OCI-LY7 (cell line): Measurements from ENCODE around the gene AOPEP.
"Not testable (repeated sequence)": the region's sequence is repeated elsewhere in the genome, so short reads cannot be mapped to it uniquely, and the experiment has no call there.

ENCODE experiments used
- CTCF ChIP-seq: fragments of 200-600 bp; sonication (generic); conservative IDR thresholded peaks from 2 replicates; pipeline ENCODE4 v1.5.1; 2014; ENCODE audit warnings: mild to moderate bottlenecking, antibody characterized with exemption, low read length, moderate library complexity, mixed read lengths
- EZH2phosphoT487 ChIP-seq: fragments of 200-600 bp; sonication (generic); IDR thresholded peaks from 2 replicates; pipeline ENCODE4 v1.6.1; 2018; ENCODE audit warnings: low read depth, borderline replicate concordance, mild to moderate bottlenecking, mixed run types, antibody characterized with exemption, low read length, moderate library complexity, mixed read lengths

- not testable (repeated sequence) for TF ChIP-seq CTCF, EZH2phosphoT487
Observed at GRCh38 chr9:94965631-94966030, 239.1 kb downstream of the AOPEP start.
